ENCODE results near the gene ABCC11.

DNA sequence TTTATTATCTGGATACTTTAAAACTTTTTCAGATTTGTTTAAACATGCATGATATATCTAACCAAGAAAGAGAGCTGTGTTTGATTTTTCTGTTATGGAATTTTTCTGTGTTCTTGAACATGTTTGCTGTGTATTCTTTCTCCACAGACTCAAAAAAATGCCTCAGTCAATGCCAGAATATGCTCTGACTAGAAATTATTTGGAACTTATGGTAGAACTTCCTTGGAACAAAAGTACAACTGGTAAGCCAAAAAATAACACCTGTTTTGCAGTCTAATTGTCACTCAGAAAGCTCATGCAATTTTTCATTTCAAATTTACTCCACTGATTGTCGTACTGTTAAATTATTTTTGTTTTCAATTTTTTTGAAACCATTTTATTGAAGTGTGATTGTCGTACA is 15.3 kb upstream of the ABCC11 start:
- TF ChIP-seq, protein P1, sequence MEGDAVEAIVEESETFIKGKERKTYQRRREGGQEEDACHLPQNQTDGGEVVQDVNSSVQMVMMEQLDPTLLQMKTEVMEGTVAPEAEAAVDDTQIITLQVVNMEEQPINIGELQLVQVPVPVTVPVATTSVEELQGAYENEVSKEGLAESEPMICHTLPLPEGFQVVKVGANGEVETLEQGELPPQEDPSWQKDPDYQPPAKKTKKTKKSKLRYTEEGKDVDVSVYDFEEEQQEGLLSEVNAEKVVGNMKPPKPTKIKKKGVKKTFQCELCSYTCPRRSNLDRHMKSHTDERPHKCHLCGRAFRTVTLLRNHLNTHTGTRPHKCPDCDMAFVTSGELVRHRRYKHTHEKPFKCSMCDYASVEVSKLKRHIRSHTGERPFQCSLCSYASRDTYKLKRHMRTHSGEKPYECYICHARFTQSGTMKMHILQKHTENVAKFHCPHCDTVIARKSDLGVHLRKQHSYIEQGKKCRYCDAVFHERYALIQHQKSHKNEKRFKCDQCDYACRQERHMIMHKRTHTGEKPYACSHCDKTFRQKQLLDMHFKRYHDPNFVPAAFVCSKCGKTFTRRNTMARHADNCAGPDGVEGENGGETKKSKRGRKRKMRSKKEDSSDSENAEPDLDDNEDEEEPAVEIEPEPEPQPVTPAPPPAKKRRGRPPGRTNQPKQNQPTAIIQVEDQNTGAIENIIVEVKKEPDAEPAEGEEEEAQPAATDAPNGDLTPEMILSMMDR (conservative IDR thresholded peaks at IDR 0.05), result no peak
- no peak for TF ChIP-seq EZH2 (IDR thresholded peaks at IDR 0.05; ENCODE audit: low read depth)
